PFSK-1 (cell line): ENCODE measurements around the gene CFAP157.

Experiments used
- FOXP2 ChIP-seq: optimal IDR thresholded peaks from 2 replicates; pipeline ENCODE3; 2011; ENCODE audit warnings: borderline replicate concordance, control low read depth, inconsistent platforms; ENCODE audit not compliant: insufficient read depth; ENCODE audit errors: extremely low read length, extremely low read depth
- POLR2AphosphoS5 ChIP-seq: IDR thresholded peaks from 2 replicates; pipeline ENCODE4 v1.6.1; 2012; ENCODE audit warnings: low read depth, mild to moderate bottlenecking, control low read depth, low read length, moderate library complexity
- REST ChIP-seq, 2 experiments: IDR thresholded peaks; 2 replicates each; pipeline versions ENCODE4 v1.6.1 to v1.8.0; 2011 to 2012; ENCODE audit warnings: low read depth in 2 of 2, low read length in 2 of 2, control low read depth in 1 of 2, inconsistent platforms in 1 of 2, mild to moderate bottlenecking in 1 of 2, moderate library complexity in 1 of 2; ENCODE audit not compliant: insufficient read depth in 1 of 2
- SIN3A ChIP-seq: IDR thresholded peaks from 2 replicates; pipeline ENCODE4 v1.6.1; 2012; ENCODE audit warnings: mild to moderate bottlenecking, low read length, moderate library complexity, borderline replicate concordance; ENCODE audit not compliant: insufficient read depth
- TAF1 ChIP-seq: IDR thresholded peaks from 2 replicates; pipeline ENCODE4 v1.6.1; 2012; ENCODE audit warnings: low read length, control low read depth, borderline replicate concordance; ENCODE audit not compliant: insufficient read depth

The CFAP157 gene

GRCh38 chr9:127697575-127697974 is 9.2 kb upstream of the CFAP157 start:
- no peak for TF ChIP-seq TAF1
- TF ChIP-seq REST (IDR thresholded peaks at IDR 0.05; ENCODE audit: insufficient read depth in 1 of 2, low read depth in 2 of 2, low read length in 2 of 2): no peak
- no peak for TF ChIP-seq SIN3A
- no peak for TF ChIP-seq POLR2AphosphoS5
- no peak for TF ChIP-seq FOXP2

- TF ChIP-seq REST (IDR thresholded peaks at IDR 0.05; ENCODE audit: insufficient read depth in 1 of 2, low read depth in 2 of 2, low read length in 2 of 2) (no peak), FOXP2 (no peak), SIN3A (no peak), TAF1 (no peak), POLR2AphosphoS5 (no peak)
These were observed 8.4 kb upstream of the CFAP157 start for GRCh38 chr9:127698386-127698785.

- TF ChIP-seq REST (IDR thresholded peaks at IDR 0.05; ENCODE audit: insufficient read depth in 1 of 2, low read depth in 2 of 2, low read length in 2 of 2): no peak
- no peak for TF ChIP-seq POLR2AphosphoS5
These were observed 7.7 kb upstream of the CFAP157 start for GRCh38 chr9:127698985-127699670.

GRCh38 chr9:127700140-127700539 is 6.6 kb upstream of the CFAP157 start:
- TF ChIP-seq FOXP2 (no peak), TAF1 (no peak), POLR2AphosphoS5 (no peak), SIN3A (no peak), REST (IDR thresholded peaks at IDR 0.05; ENCODE audit: insufficient read depth in 1 of 2, low read depth in 2 of 2, low read length in 2 of 2) (no peak)

- TF ChIP-seq FOXP2: no peak
- TF ChIP-seq REST (IDR thresholded peaks at IDR 0.05; ENCODE audit: insufficient read depth in 1 of 2, low read depth in 2 of 2, low read length in 2 of 2): no peak
- TF ChIP-seq TAF1: no peak
- TF ChIP-seq SIN3A: no peak
- TF ChIP-seq POLR2AphosphoS5: no peak
These were observed 6.1 kb upstream of the CFAP157 start for GRCh38 chr9:127700594-127701255.
